GM19043 (cell line): Measurements from ENCODE around the gene ADAM19.

ENCODE experiments used
- ATAC-seq: cut with Tn5 transposase; IDR thresholded peaks from one replicate; pipeline ENCODE4 v1.9.1; 2021; ENCODE audit warnings: low read depth; ENCODE audit not compliant: unreplicated experiment

The ADAM19 gene

DNA sequence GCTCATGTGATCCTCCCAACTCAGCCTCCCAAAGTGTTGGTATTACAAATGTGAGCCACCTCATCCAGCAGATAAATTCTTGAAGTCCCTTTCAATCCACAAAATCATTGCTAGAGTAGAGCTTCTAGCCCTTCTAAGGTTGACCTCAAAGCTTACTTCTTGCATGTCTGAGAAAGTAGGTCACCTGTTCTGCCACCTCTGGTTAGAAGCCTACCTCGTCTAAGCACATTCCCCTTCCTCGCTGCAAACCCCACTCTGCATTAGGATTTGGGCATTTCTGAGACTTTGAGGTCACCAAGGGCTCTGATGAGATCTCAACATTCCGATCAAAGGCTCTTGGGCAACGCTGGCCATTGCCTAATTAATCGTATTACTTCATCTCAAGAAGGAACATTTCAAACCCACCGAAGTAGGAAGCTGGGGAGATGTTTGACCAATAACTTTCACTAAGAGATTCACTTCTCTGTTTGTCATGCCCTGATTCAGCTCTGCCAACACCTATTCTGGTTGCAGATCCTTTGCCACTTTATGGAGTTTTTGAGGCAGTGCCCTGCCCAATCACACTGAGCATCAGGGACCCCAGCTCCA lies 8.6 kb downstream of the ADAM19 start:
- no peak for ATAC-seq

DNA sequence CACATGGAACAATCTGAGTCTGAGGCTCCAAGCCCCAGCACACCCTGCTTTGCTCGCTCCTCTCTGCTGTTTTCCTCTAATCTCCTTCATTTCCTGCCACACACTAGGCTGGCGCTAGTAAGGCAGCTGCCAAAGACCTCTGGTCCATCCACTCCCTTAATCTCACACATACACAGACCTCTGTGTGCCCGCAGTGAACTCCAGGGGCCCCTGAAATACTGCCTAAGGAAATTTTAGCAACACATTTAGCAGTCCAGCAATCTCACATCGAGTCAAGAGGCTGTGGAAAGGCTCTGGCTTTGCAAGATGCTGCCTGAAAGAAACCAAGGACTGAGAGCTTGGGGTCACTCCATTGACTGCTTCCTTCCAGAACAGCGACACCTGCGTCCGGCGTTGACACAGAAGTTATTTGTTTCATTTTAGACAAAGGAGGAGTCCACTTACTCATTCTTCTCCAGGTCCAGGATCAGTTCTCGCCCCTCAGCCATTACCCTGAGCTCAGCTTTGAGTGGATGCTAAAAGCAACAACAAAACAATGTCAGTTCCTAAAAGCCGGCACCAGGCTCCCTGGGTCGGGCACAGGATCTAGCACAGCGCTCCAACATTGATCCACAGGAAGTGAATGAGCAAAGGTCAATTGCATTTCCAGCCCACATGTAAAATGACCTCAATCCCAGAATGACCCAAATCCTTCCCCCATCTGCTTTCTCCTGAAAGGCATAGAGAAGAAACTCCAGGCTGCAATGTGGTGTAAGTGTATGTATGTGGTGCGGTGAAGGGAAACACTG lies 11.5 kb downstream of the ADAM19 start:
- no peak for ATAC-seq

DNA sequence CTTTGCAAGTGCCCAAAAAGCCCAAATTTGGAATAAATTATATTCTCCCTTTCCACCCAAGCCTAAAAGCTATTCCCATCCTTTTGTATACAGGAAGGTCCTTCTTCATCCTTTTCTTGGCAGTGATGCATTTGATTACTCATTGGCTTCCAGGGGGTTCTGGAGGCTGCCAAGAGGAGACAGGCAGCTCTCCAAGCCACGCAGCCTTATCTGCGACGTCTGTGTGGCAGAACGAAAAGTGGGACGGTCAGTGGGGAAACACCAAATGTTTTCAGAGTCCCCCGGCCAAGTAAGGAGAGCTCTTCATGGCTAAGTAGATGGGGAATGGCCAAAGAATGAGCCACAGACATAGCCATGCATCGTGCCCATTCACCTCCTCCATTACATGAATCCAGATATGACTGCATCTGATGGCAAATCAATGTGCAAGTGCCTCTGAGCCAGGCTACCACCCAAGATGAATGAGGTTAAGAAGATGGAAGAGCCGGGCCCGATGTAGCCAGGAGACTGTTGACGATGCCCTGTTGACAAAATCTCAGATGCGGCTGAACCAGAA lies 12.1 kb downstream of the ADAM19 start:
- ATAC-seq = no peak

DNA sequence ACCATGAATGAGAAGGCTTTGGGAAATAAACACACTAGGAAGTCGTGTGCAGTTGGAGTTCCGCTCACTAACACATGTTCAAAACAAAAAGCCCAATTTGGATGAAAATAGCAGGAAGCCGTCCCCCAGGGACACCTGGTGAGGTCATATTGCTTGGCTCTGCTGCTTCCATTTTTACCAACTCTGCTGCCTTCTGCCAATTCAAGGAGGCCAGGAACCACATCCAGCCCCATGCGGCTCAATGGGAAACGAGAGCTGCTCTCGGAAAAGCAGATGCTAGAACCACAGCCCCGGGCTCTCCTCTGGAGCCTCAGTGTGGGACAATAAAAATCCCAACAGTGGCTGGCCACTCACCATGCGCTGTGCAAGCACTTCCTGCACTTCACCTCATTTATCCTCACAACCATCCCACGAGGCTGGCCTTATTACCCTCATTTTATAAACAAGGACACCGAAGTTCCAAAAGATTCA lies 13.4 kb downstream of the ADAM19 start:
- ATAC-seq = no peak

- no peak for ATAC-seq
Observed at GRCh38 chr5:157561110-157561509, 14.5 kb downstream of the ADAM19 start.

GRCh38 chr5:157559301-157559700 lies 16.3 kb downstream of the ADAM19 start:
- no peak for ATAC-seq

DNA sequence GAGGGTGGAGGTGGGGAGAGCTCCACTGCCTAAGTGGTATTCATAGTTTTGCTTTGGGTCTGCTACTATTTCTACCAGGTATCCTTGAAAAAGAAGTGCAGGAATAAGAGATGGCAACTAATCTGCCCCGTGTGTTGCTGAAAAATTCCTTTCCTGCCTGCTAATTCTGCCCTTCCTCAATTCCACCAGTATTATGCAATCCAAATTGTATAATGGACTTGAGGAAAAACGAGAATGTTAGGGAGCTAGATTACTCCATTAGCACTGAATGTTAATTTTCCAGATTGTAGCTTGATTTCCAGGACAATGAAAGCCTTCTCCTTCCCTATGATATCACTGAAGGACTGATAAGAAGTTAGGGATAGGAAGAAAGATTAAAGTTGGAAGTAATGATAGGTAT lies 16.9 kb downstream of the ADAM19 start:
- ATAC-seq = no peak

DNA sequence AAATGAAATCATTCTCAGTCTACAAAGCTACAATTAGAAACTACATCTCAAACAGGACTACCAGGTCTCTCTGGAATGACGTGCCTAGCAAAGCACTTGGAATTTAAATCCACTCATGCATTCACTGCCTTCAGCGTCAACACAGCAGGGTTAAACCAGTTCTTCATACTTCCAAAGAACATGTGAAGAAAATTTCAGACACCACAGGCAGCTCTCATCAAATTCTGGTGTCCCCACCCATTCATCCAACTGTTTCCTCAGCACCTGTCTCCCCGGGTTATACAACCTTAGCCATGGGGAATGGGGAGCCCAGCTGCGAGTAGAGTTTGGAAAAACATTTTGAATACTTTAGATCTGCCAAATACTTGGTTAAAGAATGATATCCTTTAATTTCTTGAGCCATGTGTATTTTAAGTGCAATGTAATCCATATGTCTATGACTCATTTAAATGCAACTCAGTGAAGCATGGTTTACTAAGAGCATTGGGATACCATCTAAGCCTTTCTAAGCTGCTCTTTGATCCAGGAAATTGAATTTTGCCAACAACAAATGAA lies 17.5 kb downstream of the ADAM19 start:
- ATAC-seq = no peak

DNA sequence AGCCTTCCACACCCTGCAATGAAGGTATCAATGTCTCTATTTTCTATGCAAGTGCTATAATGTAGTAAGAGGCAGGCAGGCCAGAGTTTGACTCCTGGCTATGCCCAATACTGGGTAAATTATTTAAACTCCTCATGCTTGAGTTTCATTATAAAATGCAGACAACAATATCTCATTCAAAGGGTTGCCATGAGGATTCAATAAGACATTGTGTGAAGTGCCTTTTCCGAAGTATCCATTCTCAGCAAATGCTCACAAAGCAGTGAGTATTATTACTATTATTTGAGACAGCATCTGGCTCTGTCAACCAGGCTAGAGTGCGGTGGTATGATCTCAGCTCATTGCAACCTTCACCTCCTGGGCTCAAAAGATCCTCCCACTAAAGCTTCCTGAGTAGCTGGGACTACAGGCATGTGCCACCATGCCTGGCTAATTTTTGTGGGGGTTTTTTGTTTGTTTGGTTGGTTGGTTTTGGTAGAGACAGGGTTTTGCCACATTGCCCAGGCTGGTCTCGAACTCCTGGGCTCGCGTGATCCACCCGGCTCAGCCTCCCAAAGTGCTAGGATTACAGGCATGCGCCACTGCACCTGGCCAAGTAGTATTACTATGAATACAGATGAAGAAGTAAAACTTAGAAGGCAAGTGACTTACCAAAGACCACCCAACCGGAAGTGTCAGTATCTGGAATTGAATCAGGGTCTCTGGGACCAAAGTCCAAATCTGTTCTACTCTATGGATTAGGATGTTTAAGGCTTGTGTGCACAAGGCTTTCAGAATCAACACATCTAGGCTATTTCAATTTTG lies 18.8 kb downstream of the ADAM19 start:
- no peak for ATAC-seq

- ATAC-seq = no peak
Observed at GRCh38 chr5:157555037-157555640, 20.4 kb downstream of the ADAM19 start.

GRCh38 chr5:157554179-157555036 lies 21.2 kb downstream of the ADAM19 start:
- ATAC-seq = no peak

DNA sequence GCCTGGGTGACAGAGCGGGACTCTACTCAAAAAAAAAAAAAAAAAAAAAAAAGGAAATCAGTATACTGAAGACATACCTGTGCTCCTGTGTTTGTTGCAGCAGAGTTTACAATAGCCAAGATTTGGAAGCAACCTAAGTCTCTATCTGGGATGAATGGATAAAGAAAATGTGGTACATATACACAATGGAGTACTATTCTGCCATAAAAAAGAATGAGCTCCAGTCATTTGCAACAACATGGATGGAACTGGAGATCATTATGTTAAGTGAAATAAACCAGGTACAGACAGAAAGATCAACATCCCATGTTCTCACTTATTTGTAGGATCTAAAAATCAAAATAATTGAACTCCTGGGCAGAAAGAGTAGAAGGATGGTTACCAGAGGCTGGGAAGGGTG lies 22.9 kb downstream of the ADAM19 start:
- ATAC-seq = no peak

- ATAC-seq = no peak
Observed at GRCh38 chr5:157550663-157551062, 24.9 kb downstream of the ADAM19 start.

DNA sequence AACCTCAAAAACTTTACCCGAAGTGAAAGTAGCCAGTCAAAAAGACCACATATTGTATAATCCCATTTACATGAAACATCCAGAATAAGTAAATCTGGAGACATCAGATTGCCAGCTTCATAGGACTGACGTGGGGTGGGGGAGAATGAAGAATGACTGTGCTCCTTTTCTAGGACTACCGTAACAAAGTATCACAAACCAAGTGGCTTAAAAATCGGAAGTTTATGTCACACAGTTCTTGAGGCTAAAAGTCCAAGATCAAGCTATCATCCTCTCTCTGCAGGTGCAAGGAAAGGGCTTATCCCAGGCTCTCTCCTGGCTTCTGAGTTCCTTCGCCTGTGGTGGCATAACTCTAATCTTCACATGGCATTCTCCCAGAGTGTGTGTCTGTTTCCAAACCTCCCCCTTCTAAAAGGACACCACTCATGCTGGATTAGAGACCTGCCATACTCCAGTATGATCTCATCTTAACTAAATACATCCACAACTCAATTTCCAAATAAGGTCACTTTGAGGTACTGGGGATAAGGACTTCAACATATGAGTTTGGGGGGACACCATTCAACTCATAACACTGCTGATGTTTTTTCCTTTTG lies 25.5 kb downstream of the ADAM19 start:
- no peak for ATAC-seq

- no peak for ATAC-seq
Observed at GRCh38 chr5:157549283-157549629, 26.3 kb downstream of the ADAM19 start.

GRCh38 chr5:157548513-157549282 lies 26.9 kb downstream of the ADAM19 start:
- ATAC-seq = no peak

DNA sequence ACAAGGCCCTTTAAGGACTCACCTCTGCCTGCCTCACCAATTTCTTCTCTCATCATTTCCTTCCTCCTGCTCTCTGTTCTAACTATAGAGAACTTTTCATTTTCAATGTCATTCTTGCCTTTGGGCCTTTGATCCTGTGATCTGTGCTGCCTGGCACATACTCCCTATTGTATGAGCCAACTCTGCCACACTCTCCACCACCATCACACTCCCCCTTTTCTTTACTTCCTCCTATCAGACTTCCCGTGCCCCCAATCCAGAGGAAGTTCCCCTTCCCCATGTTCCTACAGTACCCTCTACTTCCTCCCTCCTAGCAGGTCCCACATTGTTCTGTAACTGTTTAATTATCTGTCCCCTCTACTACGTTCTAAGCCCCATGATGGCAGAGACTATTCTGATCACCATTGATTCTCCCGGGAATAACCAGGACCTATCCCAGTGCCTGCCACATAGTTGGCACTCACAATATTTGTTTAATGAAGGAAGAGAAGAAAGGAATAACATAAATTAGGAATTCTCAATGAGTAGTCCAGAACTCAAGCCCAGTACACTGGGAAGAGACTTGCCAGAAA lies 27.5 kb downstream of the ADAM19 start:
- ATAC-seq = no peak

- ATAC-seq = no peak
Observed at GRCh38 chr5:157546456-157547100, 29.0 kb downstream of the ADAM19 start.
